HG03342 (cell line): ENCODE data around the gene C1orf35.

Source experiments
- ATAC-seq: cut with Tn5 transposase; IDR thresholded peaks from one replicate; pipeline ENCODE4 v1.9.1; 2021; ENCODE audit warnings: mild to moderate bottlenecking, moderate library complexity; ENCODE audit not compliant: unreplicated experiment

Gene C1orf35

DNA sequence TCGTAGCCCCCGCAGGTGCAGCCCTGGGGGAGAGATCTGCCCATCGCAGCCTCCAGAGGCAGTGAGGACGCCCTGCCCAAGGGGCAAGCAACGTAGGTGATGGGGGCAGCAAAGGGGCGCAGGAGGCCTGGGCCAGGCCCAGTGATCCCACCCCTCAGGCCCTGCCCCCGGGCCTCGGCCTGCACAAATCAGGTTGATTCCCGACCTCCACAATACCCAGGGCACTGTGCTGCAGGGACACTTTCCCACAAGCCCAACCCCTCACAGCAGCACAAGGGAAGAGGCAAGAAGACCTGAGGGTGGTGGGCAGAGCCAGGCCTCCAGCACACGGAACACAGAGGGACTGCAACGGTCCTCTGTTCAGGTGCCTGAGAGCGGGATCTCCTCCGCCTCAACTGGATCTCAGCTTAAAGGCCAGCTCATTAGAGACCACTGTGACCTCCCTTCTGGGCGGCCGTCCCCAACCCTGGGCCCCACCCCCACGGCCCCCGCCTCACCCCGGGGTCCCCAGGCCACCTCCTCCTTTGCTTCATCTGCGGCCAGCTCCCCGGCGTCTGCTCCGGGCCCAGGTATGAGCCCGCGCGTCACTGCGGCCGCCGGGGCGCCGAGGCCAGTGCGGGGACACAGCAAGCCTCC lies 21.4 kb downstream of the C1orf35 start:
- ATAC-seq: peak; percentile 11

DNA sequence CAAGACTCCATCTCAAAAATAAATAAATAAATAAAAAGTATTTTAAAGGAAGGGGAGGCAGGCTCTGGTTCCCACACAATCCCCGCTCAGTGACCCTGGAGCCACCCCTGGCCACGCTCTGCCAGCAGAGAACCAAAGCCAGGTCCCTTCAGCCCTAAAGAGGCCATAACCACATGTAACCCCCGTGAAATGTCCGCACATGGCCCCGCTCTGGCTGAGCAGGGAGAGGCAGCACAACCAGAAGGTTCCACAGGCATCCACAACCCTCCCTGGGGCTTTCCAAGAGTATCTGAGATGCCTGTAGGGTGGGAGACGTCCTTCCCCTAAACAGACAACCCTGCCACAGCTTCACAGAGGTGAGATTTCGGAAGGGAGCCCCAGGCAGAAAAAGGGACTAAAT lies 22.0 kb downstream of the C1orf35 start:
- ATAC-seq: no peak

DNA sequence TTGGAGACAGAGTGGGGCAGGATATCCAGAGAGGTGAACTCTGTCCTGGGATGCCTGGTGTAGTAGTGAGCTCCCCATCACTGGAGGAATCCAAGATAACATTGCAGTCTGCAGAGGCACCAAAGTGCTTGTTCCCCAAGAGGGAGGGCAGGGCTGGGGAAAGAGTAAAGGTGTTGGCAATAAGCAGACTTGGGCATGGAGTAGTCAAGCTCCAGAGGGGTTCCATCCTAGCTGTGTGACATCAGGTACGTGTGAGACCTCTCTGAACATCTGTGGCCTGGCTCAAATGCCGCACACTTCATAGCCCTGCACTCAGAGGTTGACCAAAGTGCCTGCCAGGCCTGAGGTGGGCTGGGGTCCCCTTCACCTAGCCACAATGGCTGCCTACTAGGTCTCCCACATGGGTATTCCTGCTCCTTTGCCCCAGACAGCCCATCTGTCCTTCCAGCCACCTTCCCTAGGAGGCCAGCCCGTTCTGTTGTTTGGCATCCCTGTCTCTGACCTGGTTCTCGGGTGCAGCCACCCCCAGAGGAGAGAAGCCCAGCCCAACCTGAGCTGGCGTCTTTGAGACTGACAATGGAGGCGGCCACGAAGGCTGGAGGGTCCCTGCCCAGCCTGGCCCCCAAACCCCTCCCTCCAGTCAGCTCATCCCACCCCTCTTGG lies 23.4 kb downstream of the C1orf35 start:
- no peak for ATAC-seq

DNA sequence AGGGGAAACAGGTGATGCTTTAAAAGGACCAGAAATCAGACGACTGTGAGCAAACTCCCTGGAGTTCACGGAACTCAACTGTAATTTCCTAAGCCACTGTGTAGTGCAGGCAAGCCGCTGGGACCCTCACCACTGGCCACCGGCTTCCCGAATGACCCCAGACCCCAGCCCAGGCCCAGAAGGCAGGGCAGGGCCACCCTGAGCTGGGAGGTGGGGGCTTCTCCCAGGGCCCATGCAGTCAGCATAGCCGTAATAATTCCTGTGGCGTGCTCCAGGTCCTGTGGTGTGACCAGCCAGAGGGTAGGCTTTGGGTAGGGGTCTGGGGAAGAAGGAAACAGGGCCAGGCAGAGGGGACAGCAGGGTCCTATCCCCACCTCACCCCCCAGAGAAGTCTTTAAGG lies 24.1 kb downstream of the C1orf35 start:
- no peak for ATAC-seq

DNA sequence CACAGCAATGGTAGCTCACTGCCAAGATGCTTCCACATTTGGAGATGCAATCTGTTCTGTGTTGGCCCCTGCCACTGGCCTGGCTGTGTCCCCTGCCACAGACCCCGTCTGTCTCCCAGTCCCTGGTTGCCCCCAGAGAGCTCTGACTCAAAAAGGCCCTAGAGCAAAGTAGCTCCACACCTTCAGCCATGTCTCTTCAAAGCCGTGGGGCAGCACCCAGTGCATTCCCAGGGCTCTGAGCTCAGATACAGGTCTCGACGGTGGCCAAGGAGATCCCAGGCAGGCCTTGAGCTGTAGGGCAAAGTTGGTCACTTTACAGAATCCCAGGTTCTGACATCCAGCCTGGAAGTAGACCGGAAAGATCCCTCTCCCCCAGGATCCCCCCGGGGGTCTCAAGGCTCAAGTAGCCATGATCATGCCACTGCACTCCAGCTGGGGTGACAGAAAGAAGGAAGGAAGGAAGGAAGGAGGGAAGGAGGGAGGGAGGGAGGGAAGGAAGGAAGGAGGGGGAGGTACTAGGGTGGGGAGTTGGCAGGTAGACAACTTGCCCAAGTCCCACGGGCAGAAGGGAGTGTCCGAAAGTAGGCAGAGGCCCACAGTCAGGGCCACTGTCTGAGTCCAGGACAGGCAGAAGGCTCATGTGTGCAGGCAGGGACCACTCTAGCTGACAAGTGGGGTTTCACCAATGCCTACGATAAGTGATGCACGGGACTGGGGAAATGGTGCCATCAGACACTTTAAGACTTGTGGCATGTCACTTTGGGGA lies 25.4 kb downstream of the C1orf35 start:
- ATAC-seq: no peak

DNA sequence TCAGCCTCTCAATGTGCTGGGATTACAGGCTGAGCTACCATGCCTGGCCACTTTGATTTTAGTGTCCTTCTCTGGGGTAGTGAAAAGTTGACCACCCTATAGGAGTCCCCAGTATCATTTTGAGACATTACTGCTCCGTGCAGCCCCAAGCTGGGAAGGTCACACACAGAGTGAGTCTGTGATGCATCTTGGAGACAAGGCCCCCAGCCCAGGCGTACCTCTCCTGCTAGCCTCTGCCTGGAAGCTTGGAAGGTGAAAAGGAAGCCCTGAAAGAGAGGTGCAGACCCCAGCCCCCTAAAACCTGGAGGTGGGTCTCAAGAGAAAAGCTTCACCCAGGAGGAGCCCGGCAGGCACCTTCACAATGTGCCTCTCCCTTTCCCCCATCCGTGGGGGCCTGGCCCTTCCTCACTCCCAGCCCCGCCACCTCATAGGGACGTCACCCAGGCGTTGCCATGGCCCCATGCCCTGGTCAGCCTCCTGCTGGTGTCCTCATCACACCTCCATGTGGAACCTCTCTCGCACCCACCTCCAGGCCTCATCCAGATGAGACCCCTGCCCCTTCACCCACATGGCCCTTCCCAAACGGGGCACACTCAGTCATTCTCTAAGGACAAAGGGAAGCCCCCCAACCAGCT lies 26.2 kb downstream of the C1orf35 start:
- no peak for ATAC-seq

DNA sequence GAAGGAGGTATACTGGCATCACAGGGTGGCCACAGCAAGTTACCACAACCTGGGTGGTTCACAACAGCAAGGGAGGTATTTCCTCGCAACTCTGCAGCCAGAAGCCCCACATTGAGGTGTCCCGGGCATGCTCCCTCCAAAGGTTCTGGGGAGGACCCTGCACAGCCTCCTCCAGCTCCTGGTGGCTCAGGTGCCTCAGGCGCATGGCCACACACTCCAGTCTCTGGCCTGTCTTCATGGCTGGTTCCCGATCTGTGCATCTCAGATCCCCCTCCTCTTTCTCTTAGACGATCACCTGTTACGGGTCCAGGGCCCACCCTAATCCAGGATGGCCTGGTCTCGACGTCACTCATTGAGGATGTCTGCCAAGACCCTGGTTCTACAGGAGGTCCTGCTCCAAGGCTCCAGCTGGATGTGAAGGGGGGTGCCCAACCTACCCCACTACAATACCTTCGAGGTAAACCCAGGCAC lies 27.3 kb downstream of the C1orf35 start:
- ATAC-seq: no peak

DNA sequence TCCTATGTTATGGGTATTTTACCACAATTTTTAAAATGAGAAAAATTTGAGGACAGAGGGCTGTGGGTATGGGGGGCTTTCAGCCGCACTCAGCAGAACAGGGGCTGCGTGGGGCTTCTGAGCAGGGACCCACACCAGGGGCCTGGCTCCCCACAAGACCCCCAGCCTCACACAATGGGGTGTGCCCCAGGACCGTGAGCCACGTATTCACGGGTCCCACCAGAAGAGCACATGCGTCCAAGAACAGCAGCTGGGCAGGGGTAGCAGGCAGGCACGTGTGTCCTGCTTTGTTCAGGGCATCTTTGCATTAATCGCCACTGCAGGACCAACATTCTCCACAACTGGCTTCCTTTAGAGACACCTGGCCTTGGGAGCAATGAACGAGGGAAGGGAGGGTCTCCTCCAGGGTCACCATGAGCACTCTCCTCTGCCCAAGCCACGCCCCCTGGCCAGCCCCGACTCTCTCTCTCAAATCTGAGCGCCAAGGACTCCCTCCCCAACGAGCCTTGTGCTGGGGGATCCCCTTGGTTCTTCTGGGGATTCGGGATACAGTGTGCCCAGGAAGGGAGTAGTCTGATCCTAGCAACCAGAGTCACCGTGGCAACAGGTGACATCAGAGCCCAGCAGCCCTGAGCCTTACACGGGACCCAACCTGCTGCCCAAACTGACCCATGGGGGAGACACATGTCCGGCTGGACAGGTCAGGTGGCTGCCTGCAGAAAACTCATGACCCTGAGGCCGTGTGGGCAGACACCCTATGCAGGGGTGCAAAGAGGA lies 28.0 kb downstream of the C1orf35 start:
- no peak for ATAC-seq

DNA sequence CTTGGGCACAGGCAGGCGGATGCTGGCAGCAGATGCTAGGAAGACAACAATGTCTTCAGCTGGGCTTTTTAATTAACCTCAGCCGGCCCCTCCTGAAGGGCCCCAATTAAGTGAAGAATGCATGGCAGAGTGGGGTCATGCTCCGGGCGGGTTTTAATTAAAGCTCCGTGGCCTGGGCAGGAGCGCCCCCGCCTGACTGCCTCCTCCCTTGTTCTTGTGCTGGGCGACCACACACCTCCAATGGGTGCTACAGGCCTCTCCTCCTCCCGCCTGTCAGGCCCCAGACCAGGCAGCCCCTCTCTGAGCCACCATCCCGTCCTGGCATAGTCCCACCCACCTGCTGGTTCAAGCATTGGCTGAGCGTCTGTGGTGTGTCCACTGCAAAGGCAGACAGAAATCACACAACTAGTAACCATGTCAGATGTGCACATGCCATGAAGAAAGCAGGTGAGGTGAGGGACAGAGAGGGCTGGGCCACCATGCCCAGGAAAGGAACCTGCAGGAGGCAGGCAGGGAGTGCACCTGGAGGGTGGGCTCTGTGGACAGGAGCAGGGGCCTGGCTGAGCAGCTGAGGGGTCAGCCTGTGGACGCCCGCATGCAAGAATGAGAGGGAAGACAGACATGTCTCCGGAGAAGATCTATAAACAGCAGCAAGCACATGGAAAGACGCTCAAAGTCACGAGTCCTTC lies 29.1 kb downstream of the C1orf35 start:
- no peak for ATAC-seq

DNA sequence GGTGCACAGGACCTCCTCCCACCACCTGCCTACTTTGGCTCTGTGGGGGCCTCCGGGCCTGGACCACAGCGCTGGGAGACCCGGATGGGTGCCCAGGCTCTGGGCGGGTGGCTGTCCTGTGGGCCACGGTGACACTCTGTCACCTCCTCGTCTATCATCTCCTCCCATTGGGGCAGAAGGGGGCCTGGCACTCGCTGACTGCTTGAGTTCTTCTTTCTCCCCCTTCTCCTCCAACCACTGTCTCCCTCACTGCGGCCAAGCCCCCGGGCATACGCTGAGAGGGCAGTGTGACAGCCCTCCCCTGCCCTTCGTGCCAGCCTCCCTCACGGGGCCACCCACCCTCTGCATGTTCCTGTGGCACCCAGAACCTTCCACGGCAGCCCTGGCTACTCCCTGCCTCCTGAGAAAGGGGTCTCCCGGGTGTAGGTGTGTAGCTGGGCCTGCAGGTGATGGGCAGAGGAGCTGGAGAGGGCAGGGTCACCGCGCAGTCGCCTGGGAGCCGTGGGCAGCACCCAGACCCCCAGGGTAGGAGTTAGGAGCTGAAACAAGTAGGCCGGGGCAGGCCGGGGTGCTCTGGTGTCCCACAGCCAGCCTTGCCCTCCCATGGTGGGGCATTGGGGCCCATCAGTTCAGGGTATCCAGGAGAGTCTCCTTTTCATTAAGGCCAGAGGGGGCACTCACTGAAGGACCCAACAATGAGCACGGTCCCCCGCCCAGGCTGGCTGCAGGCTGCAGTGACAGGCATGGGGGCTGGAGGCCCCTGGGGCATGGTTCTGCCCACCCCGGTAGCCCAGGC lies 29.9 kb downstream of the C1orf35 start:
- ATAC-seq: no peak

DNA sequence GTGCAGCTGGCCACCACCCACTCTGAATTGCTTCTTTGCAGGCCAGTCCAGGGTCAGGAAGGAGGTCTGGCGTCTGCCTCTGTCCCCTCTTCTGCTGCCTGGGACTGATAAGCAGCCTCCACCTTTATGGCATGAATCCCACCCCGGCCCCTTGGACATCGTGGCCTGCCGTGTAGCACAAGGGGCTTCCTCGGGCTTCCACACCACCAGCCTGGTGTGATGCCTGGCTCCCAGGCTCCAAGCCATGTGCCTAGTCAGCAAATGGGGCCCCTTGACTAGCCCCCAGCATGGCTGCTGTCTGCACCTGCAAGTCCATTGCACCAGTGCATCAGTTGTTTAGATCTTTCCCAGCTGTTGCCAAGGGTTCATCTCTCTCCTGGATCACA lies 30.5 kb downstream of the C1orf35 start:
- ATAC-seq: no peak

DNA sequence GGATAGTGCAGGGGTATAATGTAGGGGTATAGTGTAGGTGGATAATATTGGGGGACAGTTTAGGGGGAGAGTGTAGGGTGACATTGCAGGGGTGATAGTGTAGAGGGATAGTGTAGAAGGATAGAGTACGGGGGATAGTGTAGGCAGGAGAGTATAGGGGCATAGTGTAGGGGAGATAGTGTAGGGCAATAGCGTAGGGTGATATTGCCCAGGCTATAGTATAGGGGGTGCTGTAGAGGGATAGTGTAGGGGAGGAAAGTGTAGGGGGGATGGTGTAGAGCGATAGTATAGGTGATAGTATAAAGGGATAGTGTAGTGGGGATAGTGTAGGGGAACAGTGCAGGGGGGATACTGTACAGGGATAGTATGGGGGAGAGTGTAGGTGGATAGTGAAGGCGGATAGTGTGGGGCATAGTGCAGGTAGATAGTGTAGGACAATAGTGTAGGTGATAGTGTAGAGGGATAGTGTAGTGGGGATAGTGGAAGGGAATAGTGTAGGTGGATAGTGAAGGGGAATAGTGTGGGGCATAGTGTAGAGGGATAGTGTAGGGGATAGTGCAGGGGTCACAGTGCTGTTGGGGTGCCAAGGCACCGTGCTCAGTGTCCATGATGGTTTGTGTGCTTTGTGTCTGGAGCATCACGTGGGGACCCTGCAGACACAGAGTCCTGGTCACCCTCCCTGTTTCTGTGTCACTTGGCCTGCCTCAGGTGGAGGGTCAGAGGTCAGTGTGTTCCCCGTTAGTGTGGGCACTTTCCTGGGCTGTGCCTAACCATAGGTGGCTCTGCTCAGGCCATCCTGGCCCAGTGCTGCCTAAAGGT lies 31.1 kb downstream of the C1orf35 start:
- ATAC-seq: no peak

DNA sequence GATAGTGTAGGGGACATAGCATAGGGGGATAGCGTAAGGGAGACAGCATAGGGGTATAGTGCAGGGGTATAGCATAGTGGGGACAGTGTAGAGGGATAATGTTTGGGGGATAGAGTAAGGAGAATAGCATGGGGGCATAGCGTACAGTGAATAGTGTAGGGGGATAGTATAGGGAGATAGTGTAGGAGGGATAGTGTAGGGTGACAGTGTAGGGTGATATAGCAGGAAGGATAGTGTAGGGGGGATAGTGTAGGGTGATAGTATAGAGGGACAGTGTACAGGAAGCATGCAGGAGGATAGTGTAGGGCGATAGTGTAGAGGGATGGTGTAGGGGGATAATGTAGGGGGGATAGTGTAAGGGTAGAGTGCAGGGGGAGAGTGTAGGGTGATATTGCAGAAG lies 32.3 kb downstream of the C1orf35 start:
- no peak for ATAC-seq

DNA sequence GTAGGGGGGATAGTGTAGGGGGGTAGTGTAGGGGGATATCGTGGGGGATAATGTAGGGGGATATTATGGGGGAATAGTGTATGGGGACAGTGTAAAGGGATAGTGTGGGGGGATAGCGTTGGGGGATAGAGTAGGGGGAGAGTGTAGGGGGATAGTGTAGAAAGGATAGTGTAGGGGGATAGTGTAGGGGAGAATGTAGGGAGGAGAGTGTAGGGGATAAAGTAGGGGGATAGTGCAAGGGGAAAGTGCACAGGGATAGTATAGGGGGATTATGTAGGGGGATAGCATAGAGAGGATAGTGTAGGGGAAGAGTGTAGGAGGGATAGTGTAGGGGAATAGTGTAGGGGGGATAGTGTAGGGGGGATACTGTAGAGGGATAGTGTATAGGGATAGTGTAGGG lies 33.0 kb downstream of the C1orf35 start:
- ATAC-seq: no peak

DNA sequence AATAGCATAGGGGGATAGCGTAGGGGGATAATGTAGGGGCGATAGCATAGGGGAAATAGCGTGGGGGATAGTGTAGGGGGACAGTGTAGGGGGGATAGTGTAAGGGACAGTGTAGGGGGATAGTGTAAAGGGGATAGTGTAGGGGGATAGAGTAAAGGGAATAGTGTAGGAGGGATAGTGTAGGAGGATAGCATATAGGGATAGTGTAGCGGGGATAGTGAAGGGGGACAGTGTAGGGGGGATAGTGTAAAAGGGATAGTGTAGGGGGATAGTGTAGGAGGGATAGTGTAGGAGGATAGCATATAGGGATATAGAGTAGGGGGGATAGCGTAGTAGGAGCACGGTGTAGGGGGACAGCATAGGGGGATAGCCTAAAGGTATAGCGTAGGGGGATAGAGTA lies 34.8 kb downstream of the C1orf35 start:
- ATAC-seq: no peak

DNA sequence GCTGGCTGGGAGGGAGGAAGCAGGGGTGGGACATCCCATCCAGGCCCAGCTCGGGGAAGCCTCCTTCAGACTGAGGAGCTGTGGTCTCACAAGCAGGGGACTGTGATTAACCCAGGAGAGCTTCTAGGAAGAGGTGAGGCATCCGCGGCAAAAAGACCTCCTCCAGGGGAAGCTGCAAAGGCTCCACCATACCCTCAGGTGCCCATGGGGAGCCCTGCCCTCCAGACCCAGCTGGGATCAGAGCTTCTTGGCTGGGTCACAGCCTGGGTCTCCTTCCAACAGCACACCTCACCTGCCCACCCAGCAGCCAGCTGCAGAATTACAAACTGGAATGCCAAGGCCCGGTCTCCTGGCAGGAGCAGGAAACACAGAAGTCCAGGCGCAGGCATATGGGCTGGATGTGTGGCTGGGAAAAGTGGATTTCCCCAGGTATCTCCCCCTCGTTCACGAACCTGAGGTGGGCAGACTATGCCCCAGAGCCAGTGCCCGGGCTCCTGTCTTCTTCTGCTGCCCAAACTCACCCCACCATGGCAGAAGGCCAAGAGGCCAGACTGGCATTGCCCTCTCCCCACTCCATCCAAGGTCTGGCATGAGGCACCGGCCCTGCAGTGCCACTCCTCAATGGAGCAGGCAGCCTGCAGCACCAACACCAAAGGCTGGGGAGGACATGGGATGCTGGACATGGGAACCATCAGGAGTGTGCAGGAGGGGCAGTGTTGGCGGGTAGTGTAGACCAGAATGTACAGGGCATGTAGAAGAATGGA lies 36.1 kb downstream of the C1orf35 start:
- no peak for ATAC-seq

DNA sequence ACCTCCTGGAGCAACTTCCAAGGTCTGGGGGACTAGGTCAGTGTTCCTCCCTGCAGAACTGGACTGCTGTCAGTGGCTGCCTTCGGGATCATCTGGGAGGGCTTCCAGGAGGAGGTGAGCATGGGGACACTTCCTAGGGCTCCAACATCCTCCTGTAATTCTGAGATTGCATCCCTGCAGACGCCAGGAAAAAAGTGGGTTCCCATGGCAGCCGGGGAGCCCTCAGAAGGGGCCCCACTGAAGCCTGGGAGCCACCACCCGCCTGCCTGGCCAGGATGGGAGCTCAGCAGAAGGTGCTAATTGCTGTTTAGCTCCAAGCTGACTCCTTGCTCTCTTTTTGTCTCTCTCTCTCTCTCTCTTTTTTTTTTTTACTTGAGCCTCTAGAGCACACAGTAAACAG lies 36.7 kb downstream of the C1orf35 start:
- no peak for ATAC-seq
